ENCODE data around the gene GEN1. TPM values are rescaled to one million over a fixed set of nuclear protein-coding genes. Genes with fewer than 3 reads are reported as not detected.

GEN1 gene
- total and polyA plus RNA-seq, 10 of the 15 experiments (the other 5 are each of a cell fraction or from before 2014, with no cell fraction given) = 6.0 to 49.6 (median 36.0) TPM

DNA sequence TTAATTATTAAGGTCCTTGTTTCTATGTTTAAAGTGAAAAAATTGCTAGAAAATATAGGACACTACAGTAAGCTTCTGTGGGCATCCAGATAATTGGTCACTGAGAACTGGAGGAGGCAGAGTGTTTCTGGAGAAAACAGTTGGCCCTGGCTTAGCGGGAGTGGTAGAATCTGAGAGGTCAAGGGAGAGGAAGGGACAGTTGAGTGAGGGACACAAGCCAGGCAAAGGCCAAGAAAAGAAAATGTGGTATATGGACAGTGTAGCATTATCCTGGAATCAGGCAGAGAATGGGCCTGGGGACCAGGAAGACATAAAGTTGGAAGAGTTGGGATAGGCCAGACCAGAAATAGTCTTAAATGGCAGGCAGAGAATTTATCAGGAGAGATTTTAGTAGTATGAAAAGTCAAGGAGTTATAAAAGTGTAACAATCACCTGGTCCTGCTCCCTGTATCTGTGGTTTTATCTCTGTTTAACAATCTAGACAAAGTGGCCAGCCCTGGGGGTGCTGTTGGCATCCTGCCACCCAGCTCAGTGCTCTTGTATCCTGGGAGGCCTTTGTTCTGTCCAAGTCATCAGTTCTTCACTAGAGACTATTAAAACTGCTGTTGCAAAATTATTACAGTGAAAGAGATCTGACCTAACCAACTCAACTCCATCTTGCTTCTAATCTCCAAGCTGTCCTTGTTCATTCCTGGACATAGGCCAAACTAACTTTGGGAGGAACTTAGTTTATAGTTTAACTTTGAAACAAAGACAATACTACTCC lies 46.9 kb downstream of the GEN1 start:
- ChIA-PET RAD21 (ENCODE audit: unreplicated experiment) (interaction anchor here (0.6 to 9.9 kb wide), 5 partner anchors 12 to 54 kb away, joined by 3 to 96 read pairs (median 16); partner anchors contain the start of genes GEN1 and MSGN1), SMC1A (ENCODE audit: uncharacterized antibody, unreplicated experiment) (interaction anchor here (1.4 to 12.9 kb wide), 9 partner anchors 13 to 92 kb away, joined by 4 to 288 read pairs (median 12); partner anchors contain the start of gene MSGN1), CTCF (interaction anchor here (0.8 to 7.8 kb wide), 11 partner anchors 9 to 81 kb away, joined by 3 to 77 read pairs (median 5); partner anchors contain the start of gene MSGN1), POLR2A (interaction anchor here (1.4 to 9.6 kb wide), 5 partner anchors 13 to 50 kb away, joined by 4 to 108 read pairs (median 13); partner anchors contain the start of genes GEN1, MSGN1 and SMC6)
- Histone ChIP-seq H3K4me2 (ENCODE audit: control insufficient read depth, insufficient read depth) (no peak overlapping the region; the same call in 1 of the 2 replicates), H3K36me3 (ENCODE audit: control insufficient read depth in 2 of 2, insufficient read depth in 2 of 2, low read length in 1 of 2) (no peaks in the 10 kb centered on the region), H2AFZ (ENCODE audit: control insufficient read depth, low read depth, low read length) (no peak overlapping the region; the same call in 1 of the 2 replicates), H3K9ac (ENCODE audit: control insufficient read depth, insufficient read depth, low read length) (no peak overlapping the region), H3K27ac (ENCODE audit: control insufficient read depth, insufficient read depth) (no peak overlapping the region), H3K9me3 (replicated peaks; ENCODE audit: control insufficient read depth, insufficient read depth, low read length) (no peaks in the 10 kb centered on the region), H3K79me2 (ENCODE audit: control insufficient read depth, insufficient read depth, low read length) (no peaks in the 10 kb centered on the region), H4K20me1 (ENCODE audit: control insufficient read depth, insufficient read depth) (no peaks in the 10 kb centered on the region), H3K4me3 (no peak overlapping the region), H3K4me1 (ENCODE audit: control insufficient read depth, insufficient read depth, low read length) (peaks cover 21% of the 10 kb centered on the region), H3K27me3 (replicated peaks in 1 of 2; ENCODE audit: control insufficient read depth in 2 of 2, insufficient read depth in 2 of 2, low read length in 1 of 2) (no peaks in the 10 kb centered on the region)
- intact Hi-C loops (cut with micrococcal nuclease; ENCODE audit: unreplicated experiment) (no loop called here), in situ Hi-C loops (cut with MboI) (no loop called here)
- WGBS (ENCODE audit: insufficient coverage, insufficient replicate concordance, low lambda C conversion rate, missing lambda C conversion rate) = 92% methylated on average over 1 of the region's 1 CpG
- TF ChIP-seq MEF2B (IDR thresholded peaks at IDR 0.05; ENCODE audit: partially characterized antibody, poor library complexity, severe bottlenecking) (peak; percentile 3), SIX5 (IDR thresholded peaks at IDR 0.05; ENCODE audit: low read depth, low read length, severe bottlenecking) (no peak), POLR2AphosphoS2 (IDR thresholded peaks at IDR 0.05; ENCODE audit: low read depth, low read length) (no peak), CHD2 (IDR thresholded peaks at IDR 0.05; ENCODE audit: borderline replicate concordance, low read depth, low read length) (no peak), SUPT20H (IDR thresholded peaks at IDR 0.05; ENCODE audit: borderline replicate concordance, control insufficient read depth, low read depth, low read length) (no peak)
- TF ChIP-seq, protein P1, sequence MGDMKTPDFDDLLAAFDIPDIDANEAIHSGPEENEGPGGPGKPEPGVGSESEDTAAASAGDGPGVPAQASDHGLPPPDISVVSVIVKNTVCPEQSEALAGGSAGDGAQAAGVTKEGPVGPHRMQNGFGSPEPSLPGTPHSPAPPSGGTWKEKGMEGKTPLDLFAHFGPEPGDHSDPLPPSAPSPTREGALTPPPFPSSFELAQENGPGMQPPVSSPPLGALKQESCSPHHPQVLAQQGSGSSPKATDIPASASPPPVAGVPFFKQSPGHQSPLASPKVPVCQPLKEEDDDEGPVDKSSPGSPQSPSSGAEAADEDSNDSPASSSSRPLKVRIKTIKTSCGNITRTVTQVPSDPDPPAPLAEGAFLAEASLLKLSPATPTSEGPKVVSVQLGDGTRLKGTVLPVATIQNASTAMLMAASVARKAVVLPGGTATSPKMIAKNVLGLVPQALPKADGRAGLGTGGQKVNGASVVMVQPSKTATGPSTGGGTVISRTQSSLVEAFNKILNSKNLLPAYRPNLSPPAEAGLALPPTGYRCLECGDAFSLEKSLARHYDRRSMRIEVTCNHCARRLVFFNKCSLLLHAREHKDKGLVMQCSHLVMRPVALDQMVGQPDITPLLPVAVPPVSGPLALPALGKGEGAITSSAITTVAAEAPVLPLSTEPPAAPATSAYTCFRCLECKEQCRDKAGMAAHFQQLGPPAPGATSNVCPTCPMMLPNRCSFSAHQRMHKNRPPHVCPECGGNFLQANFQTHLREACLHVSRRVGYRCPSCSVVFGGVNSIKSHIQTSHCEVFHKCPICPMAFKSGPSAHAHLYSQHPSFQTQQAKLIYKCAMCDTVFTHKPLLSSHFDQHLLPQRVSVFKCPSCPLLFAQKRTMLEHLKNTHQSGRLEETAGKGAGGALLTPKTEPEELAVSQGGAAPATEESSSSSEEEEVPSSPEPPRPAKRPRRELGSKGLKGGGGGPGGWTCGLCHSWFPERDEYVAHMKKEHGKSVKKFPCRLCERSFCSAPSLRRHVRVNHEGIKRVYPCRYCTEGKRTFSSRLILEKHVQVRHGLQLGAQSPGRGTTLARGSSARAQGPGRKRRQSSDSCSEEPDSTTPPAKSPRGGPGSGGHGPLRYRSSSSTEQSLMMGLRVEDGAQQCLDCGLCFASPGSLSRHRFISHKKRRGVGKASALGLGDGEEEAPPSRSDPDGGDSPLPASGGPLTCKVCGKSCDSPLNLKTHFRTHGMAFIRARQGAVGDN (IDR thresholded peaks at IDR 0.05) = peak; percentile 68; the same call in 1 of the 2 replicates
- TF ChIP-seq, protein P2, sequence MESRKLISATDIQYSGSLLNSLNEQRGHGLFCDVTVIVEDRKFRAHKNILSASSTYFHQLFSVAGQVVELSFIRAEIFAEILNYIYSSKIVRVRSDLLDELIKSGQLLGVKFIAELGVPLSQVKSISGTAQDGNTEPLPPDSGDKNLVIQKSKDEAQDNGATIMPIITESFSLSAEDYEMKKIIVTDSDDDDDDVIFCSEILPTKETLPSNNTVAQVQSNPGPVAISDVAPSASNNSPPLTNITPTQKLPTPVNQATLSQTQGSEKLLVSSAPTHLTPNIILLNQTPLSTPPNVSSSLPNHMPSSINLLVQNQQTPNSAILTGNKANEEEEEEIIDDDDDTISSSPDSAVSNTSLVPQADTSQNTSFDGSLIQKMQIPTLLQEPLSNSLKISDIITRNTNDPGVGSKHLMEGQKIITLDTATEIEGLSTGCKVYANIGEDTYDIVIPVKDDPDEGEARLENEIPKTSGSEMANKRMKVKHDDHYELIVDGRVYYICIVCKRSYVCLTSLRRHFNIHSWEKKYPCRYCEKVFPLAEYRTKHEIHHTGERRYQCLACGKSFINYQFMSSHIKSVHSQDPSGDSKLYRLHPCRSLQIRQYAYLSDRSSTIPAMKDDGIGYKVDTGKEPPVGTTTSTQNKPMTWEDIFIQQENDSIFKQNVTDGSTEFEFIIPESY (IDR thresholded peaks at IDR 0.05) = peak; percentile 17; the same call in 1 of the 2 replicates
- TF ChIP-seq, protein P3, sequence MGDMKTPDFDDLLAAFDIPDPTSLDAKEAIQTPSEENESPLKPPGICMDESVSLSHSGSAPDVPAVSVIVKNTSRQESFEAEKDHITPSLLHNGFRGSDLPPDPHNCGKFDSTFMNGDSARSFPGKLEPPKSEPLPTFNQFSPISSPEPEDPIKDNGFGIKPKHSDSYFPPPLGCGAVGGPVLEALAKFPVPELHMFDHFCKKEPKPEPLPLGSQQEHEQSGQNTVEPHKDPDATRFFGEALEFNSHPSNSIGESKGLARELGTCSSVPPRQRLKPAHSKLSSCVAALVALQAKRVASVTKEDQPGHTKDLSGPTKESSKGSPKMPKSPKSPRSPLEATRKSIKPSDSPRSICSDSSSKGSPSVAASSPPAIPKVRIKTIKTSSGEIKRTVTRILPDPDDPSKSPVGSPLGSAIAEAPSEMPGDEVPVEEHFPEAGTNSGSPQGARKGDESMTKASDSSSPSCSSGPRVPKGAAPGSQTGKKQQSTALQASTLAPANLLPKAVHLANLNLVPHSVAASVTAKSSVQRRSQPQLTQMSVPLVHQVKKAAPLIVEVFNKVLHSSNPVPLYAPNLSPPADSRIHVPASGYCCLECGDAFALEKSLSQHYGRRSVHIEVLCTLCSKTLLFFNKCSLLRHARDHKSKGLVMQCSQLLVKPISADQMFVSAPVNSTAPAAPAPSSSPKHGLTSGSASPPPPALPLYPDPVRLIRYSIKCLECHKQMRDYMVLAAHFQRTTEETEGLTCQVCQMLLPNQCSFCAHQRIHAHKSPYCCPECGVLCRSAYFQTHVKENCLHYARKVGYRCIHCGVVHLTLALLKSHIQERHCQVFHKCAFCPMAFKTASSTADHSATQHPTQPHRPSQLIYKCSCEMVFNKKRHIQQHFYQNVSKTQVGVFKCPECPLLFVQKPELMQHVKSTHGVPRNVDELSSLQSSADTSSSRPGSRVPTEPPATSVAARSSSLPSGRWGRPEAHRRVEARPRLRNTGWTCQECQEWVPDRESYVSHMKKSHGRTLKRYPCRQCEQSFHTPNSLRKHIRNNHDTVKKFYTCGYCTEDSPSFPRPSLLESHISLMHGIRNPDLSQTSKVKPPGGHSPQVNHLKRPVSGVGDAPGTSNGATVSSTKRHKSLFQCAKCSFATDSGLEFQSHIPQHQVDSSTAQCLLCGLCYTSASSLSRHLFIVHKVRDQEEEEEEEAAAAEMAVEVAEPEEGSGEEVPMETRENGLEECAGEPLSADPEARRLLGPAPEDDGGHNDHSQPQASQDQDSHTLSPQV (IDR thresholded peaks at IDR 0.05) = peak; percentile 93
- TF ChIP-seq, protein P4, sequence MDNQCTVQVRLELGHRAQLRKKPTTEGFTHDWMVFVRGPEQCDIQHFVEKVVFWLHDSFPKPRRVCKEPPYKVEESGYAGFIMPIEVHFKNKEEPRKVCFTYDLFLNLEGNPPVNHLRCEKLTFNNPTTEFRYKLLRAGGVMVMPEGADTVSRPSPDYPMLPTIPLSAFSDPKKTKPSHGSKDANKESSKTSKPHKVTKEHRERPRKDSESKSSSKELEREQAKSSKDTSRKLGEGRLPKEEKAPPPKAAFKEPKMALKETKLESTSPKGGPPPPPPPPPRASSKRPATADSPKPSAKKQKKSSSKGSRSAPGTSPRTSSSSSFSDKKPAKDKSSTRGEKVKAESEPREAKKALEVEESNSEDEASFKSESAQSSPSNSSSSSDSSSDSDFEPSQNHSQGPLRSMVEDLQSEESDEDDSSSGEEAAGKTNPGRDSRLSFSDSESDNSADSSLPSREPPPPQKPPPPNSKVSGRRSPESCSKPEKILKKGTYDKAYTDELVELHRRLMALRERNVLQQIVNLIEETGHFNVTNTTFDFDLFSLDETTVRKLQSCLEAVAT (IDR thresholded peaks at IDR 0.05) = 0 out of 2 replicates have a peak, but pooled peaks have one; percentile 11
- DNase-seq (ENCODE audit: low read depth, low spot score) (no peak), ATAC-seq (no peak), FAIRE-seq (no peak)
- no TSS peak for BruUV-seq (replicated peaks)
